Activated CD4-positive, CD25-positive, alpha-beta regulatory T cell treated with anti-CD3 and anti-CD28 coated beads, Interleukin-2, amount 50 U/mL, for 16 hours (primary cell): Measurements from ENCODE around the gene MAP3K20.
"Not testable (repeated sequence)": the region's sequence is repeated elsewhere in the genome, so short reads cannot be mapped to it uniquely, and the experiment has no call there.

Source experiments
- DNase-seq: peaks from one replicate; pipeline ENCODE4 v3.0.0-alpha.2; 2020; ENCODE audit warnings: low read depth, low spot score

MAP3K20 gene

DNA sequence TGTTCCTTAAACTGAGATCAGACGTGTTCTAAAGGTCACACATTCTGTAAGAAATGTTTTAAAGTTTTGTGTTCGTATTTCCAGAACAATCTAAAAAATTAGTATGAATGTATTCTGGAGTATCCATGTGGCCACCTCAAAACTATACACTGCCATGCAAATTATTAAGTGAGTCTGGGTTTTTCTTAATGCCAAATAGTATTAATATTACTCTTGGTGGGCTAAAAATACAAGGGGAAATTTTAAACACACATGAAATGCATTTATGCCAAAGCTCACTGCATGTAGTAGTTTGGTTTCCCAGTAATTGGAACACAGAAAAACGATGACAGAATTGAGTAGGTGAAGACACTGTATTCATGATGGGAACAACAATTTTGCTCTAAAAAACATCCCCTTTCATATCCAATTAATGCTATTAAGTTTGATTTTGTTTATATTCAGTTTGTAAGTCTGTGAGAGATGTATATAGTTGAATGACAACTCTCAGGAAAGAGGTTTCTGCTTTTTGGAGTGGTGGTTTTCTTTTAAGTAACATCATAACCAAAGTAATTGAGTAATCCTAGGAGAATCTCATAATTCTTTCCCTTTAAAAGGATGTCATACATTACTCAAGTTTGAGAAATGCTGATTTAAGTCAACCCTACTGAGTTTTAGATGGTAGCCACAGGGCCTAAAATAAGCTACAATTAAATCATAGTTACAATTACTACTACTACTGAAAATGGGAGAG lies 203.3 kb downstream of the MAP3K20 start:
- no peak for DNase-seq

- no peak for DNase-seq
Measured at GRCh38 chr2:173279527-173279868, 203.9 kb downstream of the MAP3K20 start.

DNA sequence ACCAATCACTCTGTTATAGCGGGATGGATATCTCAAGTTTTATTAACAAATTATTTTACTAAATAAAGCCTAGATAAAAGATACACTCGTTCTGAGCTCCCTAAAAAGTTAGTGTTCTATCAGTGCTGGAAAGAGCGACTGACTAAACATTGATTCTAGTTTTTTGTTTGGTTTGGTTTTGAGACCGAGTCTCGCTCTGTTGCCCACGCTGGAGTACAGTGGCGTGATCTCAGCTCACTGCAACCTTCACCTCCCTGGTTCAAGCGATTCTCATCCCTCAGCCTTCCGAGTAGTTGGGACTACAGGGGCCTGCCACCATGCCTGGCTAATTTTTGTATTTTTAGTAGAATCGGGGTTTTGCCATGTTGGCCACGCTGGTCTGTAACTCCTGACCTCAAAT lies 205.2 kb downstream of the MAP3K20 start:
- DNase-seq, result no peak

DNA sequence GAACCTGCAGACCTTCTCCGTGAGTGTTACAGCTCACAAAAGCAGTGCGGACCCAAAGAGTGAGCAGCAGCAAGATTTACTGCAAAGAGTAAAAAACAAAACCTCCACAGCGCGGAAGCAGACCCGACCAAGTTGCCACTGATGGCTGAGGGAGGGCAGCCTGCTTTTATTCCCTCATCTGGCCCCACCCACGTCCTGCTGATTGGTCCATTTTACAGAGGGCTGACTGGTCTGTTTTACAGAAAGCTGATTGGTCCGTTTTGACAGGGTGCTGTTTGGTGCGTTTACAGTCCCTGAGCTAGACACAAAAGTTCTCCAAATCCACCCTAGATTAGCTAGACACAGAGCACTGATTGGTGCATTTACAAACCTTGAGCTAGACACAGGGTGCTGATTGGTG lies 206.3 kb downstream of the MAP3K20 start:
- not testable (repeated sequence) for DNase-seq

- no peak for DNase-seq
Measured at GRCh38 chr2:173282795-173283545, 207.3 kb downstream of the MAP3K20 start.

DNA sequence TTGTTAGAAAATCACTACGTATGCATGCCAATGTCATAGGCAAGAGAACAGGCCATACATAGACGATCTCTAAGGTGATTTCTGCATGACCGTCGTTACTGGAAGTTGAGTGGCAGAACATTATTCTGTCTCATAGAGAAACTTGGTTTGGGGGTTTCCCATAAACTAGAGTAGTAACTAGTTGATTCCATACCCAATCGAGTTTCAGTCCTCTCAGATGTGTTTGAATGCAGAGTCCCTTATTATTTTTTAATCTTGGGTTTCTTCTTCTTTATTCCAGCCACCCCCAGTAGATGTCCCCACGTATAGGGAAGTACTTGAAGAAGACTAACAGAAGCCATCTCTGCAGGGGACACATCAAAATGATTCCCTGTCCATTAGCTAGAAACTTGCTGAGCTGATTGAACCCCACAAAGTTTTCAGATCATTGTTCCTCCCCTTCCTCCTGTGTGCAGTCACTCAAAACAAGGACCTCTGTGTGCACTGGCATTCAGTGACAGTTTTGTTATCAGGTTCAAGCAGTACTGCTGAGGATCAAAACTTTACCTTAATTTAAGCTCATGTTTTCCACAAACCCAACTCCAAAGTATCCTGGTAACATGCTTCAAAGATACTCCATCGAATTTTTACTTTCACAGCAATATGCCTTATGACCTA lies 210.6 kb downstream of the MAP3K20 start:
- no peak for DNase-seq

DNA sequence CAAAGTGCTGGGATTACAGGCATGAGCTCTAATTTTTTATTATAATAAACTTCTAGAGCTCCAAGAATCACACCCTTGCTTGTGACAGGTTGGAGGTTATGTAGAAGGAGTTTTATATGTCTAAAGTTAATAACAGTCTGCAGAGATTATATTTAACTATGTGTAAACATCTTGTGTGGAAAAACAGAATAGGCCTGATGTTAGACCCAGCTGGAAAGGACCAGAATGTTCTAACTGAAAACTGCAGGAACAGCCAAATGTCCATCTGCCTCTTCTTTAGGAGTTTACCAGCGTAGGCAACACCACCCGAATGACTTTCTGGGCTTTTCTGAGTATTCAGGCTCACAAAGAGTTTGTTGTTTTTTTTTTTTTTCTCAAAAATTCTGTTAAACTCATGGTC lies 211.9 kb downstream of the MAP3K20 start:
- no peak for DNase-seq

DNA sequence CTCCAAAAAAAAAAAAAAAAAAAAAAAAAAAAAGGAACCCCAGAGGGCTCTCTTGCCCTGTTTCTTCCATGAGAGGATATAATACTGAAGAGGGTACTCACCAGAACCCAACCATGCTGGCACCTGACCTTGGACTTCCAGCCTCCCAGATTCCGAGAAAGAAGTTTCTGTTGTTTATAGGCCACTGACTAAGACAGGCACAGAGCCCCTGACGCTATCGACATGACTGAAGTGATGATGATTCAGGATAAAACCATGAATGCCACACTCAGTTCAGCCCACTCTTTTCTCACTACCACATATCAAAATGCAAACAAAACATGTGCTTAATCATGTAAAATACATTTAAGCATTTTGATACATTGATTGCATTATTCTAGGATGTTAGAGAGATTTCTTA lies 212.9 kb downstream of the MAP3K20 start:
- DNase-seq, result no peak

- DNase-seq, result no peak
Measured at GRCh38 chr2:173290046-173290445, 214.4 kb downstream of the MAP3K20 start.

GRCh38 chr2:173290518-173290917 lies 214.9 kb downstream of the MAP3K20 start:
- no peak for DNase-seq

- DNase-seq, result no peak
Measured at GRCh38 chr2:173291412-173291811, 215.8 kb downstream of the MAP3K20 start.

DNA sequence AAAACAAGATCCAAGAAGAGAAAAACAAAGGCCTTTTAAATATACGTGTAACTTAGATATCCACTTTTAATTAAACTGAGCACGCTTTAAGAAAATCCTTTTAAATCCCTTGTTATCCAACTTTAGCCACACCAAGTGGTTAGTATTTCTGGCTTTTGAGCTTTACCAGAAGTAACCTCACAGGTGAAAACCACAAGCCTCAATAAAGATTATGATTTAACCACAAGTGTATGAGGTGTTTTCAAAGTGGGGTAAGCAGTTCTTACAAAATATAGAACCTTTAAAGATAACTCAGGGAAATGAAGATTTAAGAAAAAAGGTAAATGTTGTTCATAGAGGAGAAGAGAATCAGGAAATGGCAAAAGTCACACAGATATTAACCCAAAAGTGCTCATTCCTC lies 220.6 kb downstream of the MAP3K20 start:
- DNase-seq, result no peak

DNA sequence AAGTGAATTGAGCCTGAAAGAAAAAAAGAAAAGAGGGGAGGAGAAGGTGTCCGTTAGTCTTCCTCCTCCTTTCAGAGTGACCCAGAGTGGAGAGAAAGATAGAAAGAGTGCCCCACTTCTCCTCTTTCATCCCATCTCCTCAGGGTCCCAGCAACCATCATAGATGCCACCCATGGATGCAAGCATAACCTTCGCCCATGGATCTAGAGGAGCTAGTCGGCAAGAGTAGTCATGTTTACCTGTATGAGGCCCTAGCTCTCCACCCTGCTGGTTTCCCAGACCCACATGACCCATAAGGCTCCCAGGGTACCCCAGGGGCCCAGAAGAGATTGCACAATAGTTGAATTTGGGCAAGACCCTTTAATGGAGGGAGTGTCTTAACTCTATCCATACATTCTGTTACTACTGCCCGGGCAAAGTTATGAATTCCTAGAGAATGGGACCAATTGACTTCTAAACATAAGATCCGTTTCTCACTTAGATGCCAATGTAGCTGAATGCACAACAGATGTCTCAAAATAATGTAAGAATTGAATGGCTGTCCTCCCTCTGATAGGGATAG lies 223.0 kb downstream of the MAP3K20 start:
- DNase-seq, result no peak

- no peak for DNase-seq
Measured at GRCh38 chr2:173299764-173300163, 224.1 kb downstream of the MAP3K20 start.

GRCh38 chr2:173300458-173300857 lies 224.8 kb downstream of the MAP3K20 start:
- DNase-seq, result no peak

DNA sequence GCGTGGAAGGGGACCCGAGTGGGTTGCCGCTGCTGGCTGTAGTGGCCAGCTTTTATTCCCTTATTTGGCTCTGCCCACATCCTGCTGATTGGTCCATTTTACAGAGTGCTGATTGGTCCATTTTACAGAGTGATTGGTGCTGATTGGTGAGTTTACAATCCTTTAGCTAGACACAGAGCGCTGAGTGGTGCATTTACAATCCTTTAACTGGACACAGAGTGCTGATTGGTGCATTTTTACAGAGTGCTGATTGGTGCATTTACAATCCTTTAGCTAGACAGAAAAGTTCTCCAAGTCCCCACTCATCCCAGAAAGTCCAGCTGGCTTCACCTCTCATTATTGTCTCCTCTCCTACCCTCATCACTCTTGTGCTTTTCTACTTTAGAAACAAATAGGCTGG lies 225.9 kb downstream of the MAP3K20 start:
- not testable (repeated sequence) for DNase-seq

- DNase-seq, result no peak
Measured at GRCh38 chr2:173305303-173305702, 229.7 kb downstream of the MAP3K20 start.

- DNase-seq, result no peak
Measured at GRCh38 chr2:173307293-173307692, 231.6 kb downstream of the MAP3K20 start.

- DNase-seq, result not testable (repeated sequence)
Measured at GRCh38 chr2:173309370-173309769, 233.7 kb downstream of the MAP3K20 start.

GRCh38 chr2:173311844-173312606 lies 236.4 kb downstream of the MAP3K20 start:
- DNase-seq, result no peak
